HepG2 (cell line): ENCODE results near the gene NNMT. TPM values are rescaled to one million over a fixed set of nuclear protein-coding genes. Genes with fewer than 3 reads are reported as not detected.

Experiments
- ATAC-seq: fragments of 200-7000 bp; cut with Tn5 transposase; 3 replicates; pipeline ENCODE4 v1.9.1; 2020; ENCODE audit warnings: mild to moderate bottlenecking, moderate library complexity
- BruUV-seq: library from RNA; stranded (reverse); fragments of 400-500 nt; replicated peaks from 2 replicates; lab custom pipeline; 2021; lab: Mats Ljungman, UMichigan
- CTCF ChIA-PET: fragments of 300-600 bp; formaldehyde crosslinking; extraction: SDS; loops from one replicate; lab custom pipeline; 2021; ENCODE audit warnings: low total read pairs, inconsistent platforms, low intra/inter-chr PET ratio; lab: Yijun Ruan, JAX
- POLR2A ChIA-PET: fragments of 350-600 bp; sonication (Branson Sonifier 250); formaldehyde crosslinking; loops from one replicate; lab custom pipeline; 2020; ENCODE audit warnings: antibody characterized with exemption, inconsistent platforms; lab: Yijun Ruan, JAX
- DNase-seq: peaks from one replicate; pipeline ENCODE4 v3.0.0-alpha.2; 2015; ENCODE audit warnings: low spot score
- FAIRE-seq: peaks from 3 replicates; lab custom pipeline; 2011; peaks lifted over from hg19 to GRCh38; lab: Jason Lieb, UNC
- H2AFZ ChIP-seq: one replicate; pipeline ENCODE4 v1.6.1; 2011; ENCODE audit warnings: low read length, inconsistent platforms
- H3K27ac ChIP-seq: fragments of 300-600 bp; 3 replicates; pipeline ENCODE4 v1.8.0; 2011; ENCODE audit warnings: mixed run types, mild to moderate bottlenecking, mixed read lengths, low read length, inconsistent platforms; ENCODE audit not compliant: insufficient read depth; ENCODE audit errors: extremely low read length
- H3K27me3 ChIP-seq, 2 experiments: fragments of 200-600 bp in 1 of 2; 2 replicates in 1 of 2; 3 replicates in 1 of 2; pipeline versions ENCODE4 v1.6.0 to v1.8.0; 2011; ENCODE audit warnings: low read length in 2 of 2, mild to moderate bottlenecking in 2 of 2, moderate library complexity in 2 of 2, inconsistent platforms in 1 of 2; ENCODE audit not compliant: insufficient read depth in 2 of 2, control insufficient read depth in 1 of 2
- H3K36me3 ChIP-seq, 2 experiments: fragments of 200-600 bp in 1 of 2; replicated peaks in 1 of 2; 2 replicates in 1 of 2; 3 replicates in 1 of 2; pipeline versions ENCODE4 v1.5.1 to v1.8.0; 2011; ENCODE audit warnings: low read length in 2 of 2, inconsistent platforms in 1 of 2; ENCODE audit not compliant: insufficient read depth in 2 of 2, control insufficient read depth in 1 of 2
- H3K4me1 ChIP-seq: 2 replicates; pipeline ENCODE4 v1.5.1; 2012; ENCODE audit warnings: low read length, inconsistent platforms; ENCODE audit not compliant: insufficient read depth
- H3K4me2 ChIP-seq: 2 replicates; pipeline ENCODE4 v1.6.0; 2011; ENCODE audit warnings: low read depth, low read length, inconsistent platforms
- H3K4me3 ChIP-seq, 3 experiments: fragments of 200-600 bp in 1 of 3; sonication (generic), shearing (Covaris generic) in 1 of 3; replicated peaks in 1 of 3; 2 replicates each; pipeline ENCODE4 v1.5.1; 2011 to 2016; ENCODE audit warnings: low read length in 3 of 3, inconsistent platforms in 2 of 3, low read depth in 2 of 3, mild to moderate bottlenecking in 2 of 3, control low read depth in 1 of 3, mixed read lengths in 1 of 3; ENCODE audit not compliant: insufficient read depth in 1 of 3
- H3K79me2 ChIP-seq: one replicate; pipeline ENCODE4 v1.6.1; 2011; ENCODE audit warnings: low read length, inconsistent platforms; ENCODE audit not compliant: insufficient read depth
- H3K9ac ChIP-seq: 2 replicates; pipeline ENCODE4 v1.6.0; 2011; ENCODE audit warnings: mild to moderate bottlenecking, low read depth, low read length, inconsistent platforms; ENCODE audit not compliant: insufficient read depth
- H3K9me3 ChIP-seq: 2 replicates; pipeline ENCODE4 v1.5.1; 2012; ENCODE audit warnings: mild to moderate bottlenecking, low read length
- H4K20me1 ChIP-seq: 2 replicates; pipeline ENCODE4 v1.6.0; 2011; ENCODE audit warnings: inconsistent platforms, mild to moderate bottlenecking, low read length, moderate library complexity; ENCODE audit not compliant: insufficient read depth
- ARNTL ChIP-seq: sonication (generic); formaldehyde crosslinking; IDR thresholded peaks from 2 replicates; pipeline ENCODE4 v1.4.0; 2020; ENCODE audit warnings: mild to moderate bottlenecking, missing genetic modification reagents
- CHCHD3 ChIP-seq: sonication (generic); formaldehyde crosslinking; IDR thresholded peaks from 2 replicates; pipeline ENCODE4 v1.8.0; 2022; ENCODE audit warnings: mild to moderate bottlenecking, missing genetic modification reagents, moderate library complexity
- CREM ChIP-seq, 2 experiments: sonication (generic) in 1 of 2; formaldehyde crosslinking in 1 of 2; IDR thresholded peaks; 2 replicates each; pipeline versions ENCODE4 v1.4.0 to v1.6.1; 2016 to 2020; ENCODE audit warnings: antibody characterized with exemption in 1 of 2, mild to moderate bottlenecking in 1 of 2, missing genetic modification reagents in 1 of 2
- FOXA3 ChIP-seq: IDR thresholded peaks from 2 replicates; pipeline ENCODE4 v1.6.1; 2016; ENCODE audit warnings: missing genetic modification reagents, missing compliant biosample characterization
- MBNL3 ChIP-seq: fragments of 250-450 bp; sonication (Bioruptor Pico); conservative IDR thresholded peaks from 2 replicates; pipeline ENCODE4 v1.8.0; 2022; ENCODE audit warnings: mild to moderate bottlenecking, inconsistent platforms
- NFAT5 ChIP-seq: sonication (generic); formaldehyde crosslinking; IDR thresholded peaks from 2 replicates; pipeline ENCODE4 v1.4.0; 2020; ENCODE audit warnings: missing genetic modification reagents
- POLR2G ChIP-seq: fragments of 200-400 bp; formaldehyde crosslinking; IDR thresholded peaks from 2 replicates; pipeline ENCODE4 v1.6.1; 2018; ENCODE audit warnings: mild to moderate bottlenecking, low read depth, low read length, moderate library complexity
- XRCC5 ChIP-seq: fragments of 200-400 bp; formaldehyde crosslinking; optimal IDR thresholded peaks from 2 replicates; pipeline ENCODE3; 2017; ENCODE audit warnings: mild to moderate bottlenecking, low read length
- YY1 ChIP-seq: IDR thresholded peaks from 2 replicates; pipeline ENCODE4 v1.6.1; 2011; ENCODE audit warnings: low read length, low read depth, moderate library complexity, mild to moderate bottlenecking; ENCODE audit not compliant: insufficient read depth, insufficient replicate concordance
- ZFP62 ChIP-seq: sonication (generic); formaldehyde crosslinking; IDR thresholded peaks from 2 replicates; pipeline ENCODE4 v1.4.0; 2020; ENCODE audit warnings: missing genetic modification reagents
- ZFYVE20 ChIP-seq: sonication (generic); formaldehyde crosslinking; IDR thresholded peaks from 2 replicates; pipeline ENCODE4 v1.8.0; 2023; ENCODE audit warnings: low read depth, mild to moderate bottlenecking, moderate library complexity, missing genetic modification reagents, borderline replicate concordance
- ZMYM4 ChIP-seq: sonication (generic); formaldehyde crosslinking; IDR thresholded peaks from 2 replicates; pipeline ENCODE4 v1.8.1; 2023; ENCODE audit warnings: mild to moderate bottlenecking, missing genetic modification reagents
- ZNF280B ChIP-seq: sonication (generic); formaldehyde crosslinking; IDR thresholded peaks from 2 replicates; pipeline ENCODE4 v1.5.0; 2020; ENCODE audit warnings: missing genetic modification reagents, mild to moderate bottlenecking, borderline replicate concordance
- ZNF564 ChIP-seq: sonication (generic); formaldehyde crosslinking; IDR thresholded peaks from 2 replicates; pipeline ENCODE4 v1.8.1; 2023; ENCODE audit warnings: mild to moderate bottlenecking, missing genetic modification reagents
- ZNF660 ChIP-seq: sonication (generic); formaldehyde crosslinking; IDR thresholded peaks from 2 replicates; pipeline ENCODE4 v1.5.1; 2020; ENCODE audit warnings: mild to moderate bottlenecking, low read depth, missing genetic modification reagents, borderline replicate concordance
- ZNF800 ChIP-seq: sonication (generic); formaldehyde crosslinking; IDR thresholded peaks from 2 replicates; pipeline ENCODE4 v1.4.0; 2020; ENCODE audit warnings: missing genetic modification reagents
- ZNF841 ChIP-seq: sonication (generic); formaldehyde crosslinking; IDR thresholded peaks from 2 replicates; pipeline ENCODE4 v1.8.1; 2023; ENCODE audit warnings: missing genetic modification reagents, borderline replicate concordance
- WGBS: methylation state at CpG from one replicate; pipeline ENCODE4 v1.1.6; 2017; ENCODE audit warnings: low lambda C conversion rate; 5-methylcytosine and 5-hydroxymethylcytosine counted together
- in situ Hi-C: cut with HindIII; loops from 2 replicates; pipeline ENCODE4 v1.10.0; 2017; ENCODE audit warnings: low pct_unique_long_range_greater_than_20kb; ENCODE audit not compliant: extremely low pct_ligation_motif_present
- intact Hi-C: fragments of 100-400 bp; cut with micrococcal nuclease; formaldehyde crosslinking; loops from one replicate; pipeline ENCODE4 v1.10.0; 2022; ENCODE audit not compliant: unreplicated experiment
- polyA plus RNA-seq, 8 experiments: library from polyadenylated mRNA; depleted of rRNA in 3 of 8; stranded (reverse) in 7 of 8; unstranded in 1 of 8; fragments of >200 nt; fragmentation: Illumina TruSeq in 4 of 8; extraction: Trizol in 4 of 8; gene quantifications; 2 replicates each; pipeline versions ENCODE4 v1.2.1 to v1.2.3, GENCODE V29; 2011 to 2016; ENCODE audit warnings: low read depth in 4 of 8, missing spikeins in 1 of 8, mixed read lengths in 1 of 8; ENCODE audit not compliant: insufficient read depth in 1 of 8
- total RNA-seq, 5 experiments: library from RNA; depleted of rRNA; stranded (reverse); fragments of >200 nt; fragmentation: Illumina TruSeq; extraction: Trizol; gene quantifications; 2 replicates each; pipeline ENCODE4 v1.2.3, GENCODE V29; 2016; ENCODE audit warnings: low read depth in 1 of 5

Gene NNMT
- total and polyA plus RNA-seq, 2 of the 13 experiments (the other 11 are each of a cell fraction or from before 2014, with no cell fraction given), result 0.13 TPM; not detected in 1

GRCh38 chr11:114276077-114276476 lies 20.1 kb upstream of the NNMT start:
- Histone ChIP-seq H3K27ac (no peak overlapping the region), H3K4me3 (no peak overlapping the region), H3K9me3 (no peaks in the 10 kb centered on the region), H3K27me3 (peaks cover 2 to 32% of the 10 kb centered on the region in 2 experiments; a peak in 4 of 5 replicates), H3K4me1 (no peaks in the 10 kb centered on the region), H3K9ac (no peak overlapping the region), H3K36me3 (no peaks in the 10 kb centered on the region), H3K4me2 (no peak overlapping the region), H4K20me1 (no peaks in the 10 kb centered on the region), H2AFZ (no peak overlapping the region), H3K79me2 (no peaks in the 10 kb centered on the region)
- intact Hi-C loops, result no loop called here
- ChIA-PET POLR2A (no interaction called here), CTCF (no interaction called here)
- no peak for FAIRE-seq
- TF ChIP-seq CREM (IDR thresholded peaks at IDR 0.05) (no peak), CREM (CRISPR knock-in tag; IDR thresholded peaks at IDR 0.05) (no peak), YY1 (no peak), ZNF660 (CRISPR knock-in tag) (no peak), ARNTL (CRISPR knock-in tag) (no peak), ZNF280B (CRISPR knock-in tag) (no peak), POLR2G (no peak), FOXA3 (CRISPR knock-in tag) (no peak), MBNL3 (CRISPR knock-in tag) (no peak), ZNF800 (no peak), ZNF564 (CRISPR knock-in tag) (no peak), NFAT5 (CRISPR knock-in tag) (no peak), ZFP62 (CRISPR knock-in tag) (no peak), ZFYVE20 (no peak), XRCC5 (no peak), ZMYM4 (no peak), ZNF841 (no peak), CHCHD3 (CRISPR knock-in tag) (no peak)
- in situ Hi-C loops, result no loop called here
- no TSS peak for BruUV-seq
- ATAC-seq, result no peak
- no peak for DNase-seq
- WGBS, result 28% methylated on average over 3 of the region's 5 CpGs
